SK-N-SH (cell line): Measurements from ENCODE around the gene AK4. TPM values are rescaled to one million over a fixed set of nuclear protein-coding genes. Genes with fewer than 3 reads are reported as not detected.
A peak's percentile ranks its signal among the peaks of the same experiment; 100 is the strongest.

Experiments used
- CTCF ChIA-PET: fragments of 300-600, 350-600 bp; formaldehyde crosslinking; extraction: SDS; loops from one replicate; lab custom pipeline; 2021; lab: Yijun Ruan, JAX
- POLR2A ChIA-PET: fragments of 350-600 bp; sonication (Branson Sonifier 250); formaldehyde crosslinking; extraction: SDS; loops from one replicate; lab custom pipeline; 2020; ENCODE audit warnings: antibody characterized with exemption, inconsistent platforms; lab: Yijun Ruan, JAX
- DNase-seq: peaks from one replicate; pipeline ENCODE4 v3.0.0; 2012
- H2AFZ ChIP-seq: fragments of 200-600 bp; sonication (generic); 2 replicates; pipeline ENCODE4 v1.8.1; 2016; ENCODE audit warnings: antibody characterized with exemption, mild to moderate bottlenecking, low read depth
- H3F3A ChIP-seq: fragments of 200-600 bp; sonication (generic); replicated peaks from 2 replicates; pipeline ENCODE3; 2016; ENCODE audit warnings: antibody characterized with exemption, mild to moderate bottlenecking; ENCODE audit not compliant: insufficient read depth
- H3K27ac ChIP-seq, 2 experiments: fragments of 200-500 bp in 1 of 2; fragments of 200-600 bp in 1 of 2; sonication (Bioruptor generic) in 1 of 2; sonication (generic), shearing (Covaris generic) in 1 of 2; 2 replicates each; pipeline versions ENCODE4 v1.5.1 to v1.6.1; 2014 to 2016; ENCODE audit warnings: low read depth in 2 of 2, inconsistent platforms in 1 of 2, low read length in 1 of 2, mild to moderate bottlenecking in 1 of 2, mixed read lengths in 1 of 2
- H3K27me3 ChIP-seq: fragments of 200-600 bp; sonication (generic), shearing (Covaris generic); 2 replicates; pipeline ENCODE4 v1.6.1; 2016; ENCODE audit warnings: mixed run types; ENCODE audit not compliant: insufficient read depth
- H3K36me3 ChIP-seq, 2 experiments: fragments of 200-500 bp in 1 of 2; fragments of 200-600 bp in 1 of 2; sonication (Bioruptor generic) in 1 of 2; sonication (generic) in 1 of 2; replicated peaks in 1 of 2; 2 replicates each; pipeline versions ENCODE3 to v1.5.1; 2014 to 2016; ENCODE audit warnings: low read length in 1 of 2, mild to moderate bottlenecking in 1 of 2; ENCODE audit not compliant: insufficient read depth in 2 of 2, control insufficient read depth in 1 of 2
- H3K4me1 ChIP-seq, 2 experiments: fragments of 200-500 bp in 1 of 2; fragments of 200-600 bp in 1 of 2; sonication (Bioruptor generic) in 1 of 2; sonication (generic), shearing (Covaris generic) in 1 of 2; 2 replicates each; pipeline versions ENCODE4 v1.5.1 to v1.6.1; 2014 to 2016; ENCODE audit warnings: low read depth in 1 of 2, low read length in 1 of 2, mixed run types in 1 of 2; ENCODE audit not compliant: insufficient read depth in 2 of 2, control insufficient read depth in 1 of 2
- H3K4me2 ChIP-seq: fragments of 200-600 bp; sonication (generic), shearing (Covaris generic); 2 replicates; pipeline ENCODE4 v1.6.1; 2017; ENCODE audit warnings: mixed run types
- H3K4me3 ChIP-seq, 2 experiments: fragments of 200-500 bp in 1 of 2; fragments of 200-600 bp in 1 of 2; sonication (Bioruptor generic) in 1 of 2; sonication (generic), shearing (Covaris generic) in 1 of 2; 2 replicates each; pipeline versions ENCODE4 v1.5.1 to v1.8.1; 2014 to 2016; ENCODE audit warnings: low read depth in 2 of 2, inconsistent platforms in 1 of 2, low read length in 1 of 2, mild to moderate bottlenecking in 1 of 2, mixed read lengths in 1 of 2, moderate library complexity in 1 of 2
- H3K79me2 ChIP-seq: fragments of 200-600 bp; sonication (generic); 2 replicates; pipeline ENCODE4 v1.8.1; 2017; ENCODE audit warnings: mild to moderate bottlenecking; ENCODE audit not compliant: insufficient read depth
- H3K9ac ChIP-seq: fragments of 200-600 bp; sonication (generic); 2 replicates; pipeline ENCODE4 v1.6.1; 2017; ENCODE audit warnings: mixed run types
- H3K9me2 ChIP-seq: fragments of 200-600 bp; sonication (generic); 2 replicates; pipeline ENCODE4 v1.6.1; 2017; ENCODE audit warnings: mixed run types
- H3K9me3 ChIP-seq: fragments of 200-600 bp; sonication (generic); 2 replicates; pipeline ENCODE4 v1.6.1; 2017; ENCODE audit warnings: mixed run types, mild to moderate bottlenecking, moderate library complexity
- H4K20me1 ChIP-seq: fragments of 200-600 bp; sonication (generic); 2 replicates; pipeline ENCODE4 v1.6.1; 2017; ENCODE audit warnings: mild to moderate bottlenecking, mixed run types; ENCODE audit not compliant: insufficient read depth
- CTCF ChIP-seq: fragments of 200-600 bp; sonication (generic); IDR thresholded peaks from 2 replicates; pipeline ENCODE4 v1.6.1; 2017; ENCODE audit warnings: antibody characterized with exemption, mild to moderate bottlenecking, moderate library complexity
- EP300 ChIP-seq, 2 experiments: IDR thresholded peaks; 2 replicates each; pipeline versions ENCODE4 v1.4.0 to v1.6.1; 2012; ENCODE audit warnings: borderline replicate concordance in 1 of 2, low read depth in 1 of 2, low read length in 1 of 2
- EZH2phosphoT487 ChIP-seq: fragments of 200-600 bp; sonication (generic); IDR thresholded peaks from 2 replicates; pipeline ENCODE4 v1.6.1; 2017; ENCODE audit warnings: low read depth, mixed run types, mild to moderate bottlenecking, antibody characterized with exemption, moderate library complexity, borderline replicate concordance
- FOSL2 ChIP-seq: IDR thresholded peaks from 2 replicates; pipeline ENCODE4 v1.4.0; 2012; ENCODE audit warnings: low read depth, mild to moderate bottlenecking, moderate library complexity, borderline replicate concordance
- FOXJ3 ChIP-seq: sonication (generic); formaldehyde crosslinking; IDR thresholded peaks from 2 replicates; pipeline ENCODE4 v1.5.1; 2020; ENCODE audit warnings: mild to moderate bottlenecking, missing genetic modification reagents
- FOXM1 ChIP-seq: IDR thresholded peaks from 2 replicates; pipeline ENCODE4 v1.4.0; 2012; ENCODE audit warnings: low read depth, mild to moderate bottlenecking
- GATA2 ChIP-seq: sonication (generic); formaldehyde crosslinking; IDR thresholded peaks from 2 replicates; pipeline ENCODE4 v1.5.0; 2020; ENCODE audit warnings: mild to moderate bottlenecking, missing genetic modification reagents
- JUND ChIP-seq: IDR thresholded peaks from 2 replicates; pipeline ENCODE4 v1.4.0; 2012
- MEF2A ChIP-seq: IDR thresholded peaks from 2 replicates; pipeline ENCODE4 v1.4.0; 2012; ENCODE audit warnings: low read depth, borderline replicate concordance
- MXI1 ChIP-seq: IDR thresholded peaks from 2 replicates; pipeline ENCODE4 v1.6.1; 2012; ENCODE audit warnings: mild to moderate bottlenecking, low read depth, low read length, improper control_type of control experiment
- NFIC ChIP-seq: IDR thresholded peaks from 2 replicates; pipeline ENCODE4 v1.4.0; 2012; ENCODE audit warnings: borderline replicate concordance
- RAD21 ChIP-seq: IDR thresholded peaks from 2 replicates; pipeline ENCODE4 v1.6.1; 2012; ENCODE audit warnings: mild to moderate bottlenecking, low read length
- RFX5 ChIP-seq: IDR thresholded peaks from 2 replicates; pipeline ENCODE4 v1.6.1; 2012; ENCODE audit warnings: mild to moderate bottlenecking, improper control_type of control experiment, low read length
- RXRA ChIP-seq: IDR thresholded peaks from 2 replicates; pipeline ENCODE4 v1.4.0; 2012; ENCODE audit warnings: low read depth, mild to moderate bottlenecking, borderline replicate concordance
- SIN3A ChIP-seq: IDR thresholded peaks from 2 replicates; pipeline ENCODE4 v1.6.1; 2012; ENCODE audit warnings: low read depth, mild to moderate bottlenecking, low read length, moderate library complexity, borderline replicate concordance
- TAF1 ChIP-seq: IDR thresholded peaks from 2 replicates; pipeline ENCODE4 v1.6.1; 2012; ENCODE audit warnings: low read depth, mild to moderate bottlenecking, low read length, moderate library complexity, borderline replicate concordance
- TCF12 ChIP-seq: IDR thresholded peaks from 2 replicates; pipeline ENCODE4 v1.4.0; 2012
- TEAD4 ChIP-seq: IDR thresholded peaks from 2 replicates; pipeline ENCODE4 v1.4.0; 2012; ENCODE audit warnings: mild to moderate bottlenecking, borderline replicate concordance; ENCODE audit not compliant: insufficient read depth
- YY1 ChIP-seq: IDR thresholded peaks from 2 replicates; pipeline ENCODE4 v1.4.0; 2012; ENCODE audit warnings: low read depth, mild to moderate bottlenecking
- ZBTB33 ChIP-seq: IDR thresholded peaks from 2 replicates; pipeline ENCODE4 v1.4.0; 2012; ENCODE audit warnings: low read depth, borderline replicate concordance
- WGBS: methylation state at CpG from one replicate; pipeline ENCODE4 v1.1.6; 2017; ENCODE audit warnings: low lambda C conversion rate; 5-methylcytosine and 5-hydroxymethylcytosine counted together
- polyA plus RNA-seq, 3 experiments: library from polyadenylated mRNA; depleted of rRNA; stranded (reverse); fragments of >200 nt; gene quantifications; 2 replicates each; pipeline ENCODE4 v1.2.3, GENCODE V29; 2012
- TF ChIP-seq, protein P1 (sequence below): fragments of 150-350 bp; IDR thresholded peaks from 2 replicates; pipeline ENCODE4 v1.6.1; 2016; ENCODE audit warnings: mild to moderate bottlenecking, low read depth, low read length

AK4 gene
- polyA plus RNA-seq, 1 of the 3 experiments (the other 2 are of a cell fraction) = 6.4 TPM

DNA sequence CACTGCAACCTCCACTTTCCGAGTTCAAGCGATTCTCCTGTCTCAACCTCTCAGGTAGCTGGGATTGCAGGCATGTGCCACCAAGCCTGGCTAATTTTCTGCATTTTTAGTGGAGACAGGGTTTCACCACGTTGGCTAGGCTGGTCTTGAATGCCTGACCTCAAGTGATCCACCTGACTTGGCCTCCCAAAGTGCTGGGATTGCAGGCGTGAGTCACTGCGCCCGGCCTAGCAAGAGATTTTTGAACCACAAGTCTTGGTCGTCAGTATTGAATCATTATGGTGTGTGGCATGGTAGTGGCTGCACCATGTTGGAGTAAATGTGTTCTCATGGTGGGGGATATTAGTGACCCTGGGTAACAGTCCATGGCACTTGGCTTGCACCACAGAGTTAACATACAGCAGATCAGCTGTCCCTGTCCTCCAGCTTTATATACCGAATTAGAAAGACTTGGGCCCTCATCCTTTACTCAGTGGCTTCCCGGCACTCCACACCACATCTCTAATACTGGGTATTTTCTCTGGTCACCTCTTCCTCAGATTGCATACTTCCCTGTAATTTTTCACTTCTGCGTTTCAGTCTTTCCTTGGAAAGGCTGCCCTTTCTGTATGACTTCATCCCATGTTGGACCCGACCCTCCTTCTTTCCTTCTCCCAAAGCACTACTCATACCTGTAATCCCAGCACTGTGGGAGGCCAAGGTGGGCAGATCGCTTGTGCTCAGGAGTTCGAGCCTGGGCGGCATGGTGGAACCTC is 25.1 kb downstream of the AK4 start:
- no peaks in the 10 kb centered on the region for H4K20me1 ChIP-seq
- H3K9ac ChIP-seq = no peak overlapping the region
- no peaks in the 10 kb centered on the region for H3K9me3 ChIP-seq
- H3K27ac ChIP-seq = no peak overlapping the region
- H2AFZ ChIP-seq = no peak overlapping the region
- 90% methylated on average over 14 of the region's 14 CpGs for WGBS
- no peaks in the 10 kb centered on the region for H3K79me2 ChIP-seq
- ChIA-PET POLR2A (no interaction called here), CTCF (interaction anchor here (0.8 to 1.5 kb wide), 2 partner anchors 23 to 36 kb away, joined by 3 to 4 read pairs; no protein-coding TSS in a partner anchor)
- H3K4me2 ChIP-seq = no peak overlapping the region
- no peaks in the 10 kb centered on the region for H3K9me2 ChIP-seq
- H3K4me1 ChIP-seq = peaks cover 6 to 16% of the 10 kb centered on the region in 2 experiments; a peak in 2 of 4 replicates
- H3K4me3 ChIP-seq = no peak overlapping the region
- DNase-seq = no peak
- no peaks in the 10 kb centered on the region for H3K27me3 ChIP-seq
- TF ChIP-seq RAD21 = no peak
- no peak for TF ChIP-seq ZBTB33
- TF ChIP-seq RFX5 = no peak
- no peak for TF ChIP-seq MEF2A
- no peaks in the 10 kb centered on the region for H3K36me3 ChIP-seq
- H3F3A ChIP-seq = peaks cover 18% of the 10 kb centered on the region

DNA sequence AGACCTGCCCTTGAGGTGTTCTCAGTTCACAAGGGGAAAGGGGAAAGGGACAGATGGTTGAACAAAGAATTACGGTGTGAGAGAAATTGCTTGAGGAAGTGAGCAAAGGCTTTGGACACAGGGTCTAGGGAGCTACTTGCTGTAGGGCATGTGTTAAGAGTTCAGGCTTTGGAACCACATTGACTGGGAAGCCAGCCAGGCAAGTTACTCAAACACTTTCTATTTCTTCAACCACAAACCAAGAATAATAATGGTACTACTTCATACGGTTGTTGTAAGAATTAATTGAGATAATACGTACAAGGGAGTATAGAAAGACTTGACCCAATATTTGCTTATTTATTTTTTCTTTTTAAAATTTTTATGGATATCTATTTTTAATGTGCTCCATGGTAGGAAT is 26.6 kb downstream of the AK4 start:
- peaks cover 18% of the 10 kb centered on the region for H3F3A ChIP-seq
- DNase-seq = no peak
- H3K9ac ChIP-seq = no peak overlapping the region
- H3K9me2 ChIP-seq = no peaks in the 10 kb centered on the region
- 35% methylated on average over 3 of the region's 3 CpGs for WGBS
- H3K4me1 ChIP-seq = peaks cover 6 to 18% of the 10 kb centered on the region in 2 experiments; a peak in 2 of 4 replicates
- H3K27me3 ChIP-seq = no peaks in the 10 kb centered on the region
- no peaks in the 10 kb centered on the region for H3K36me3 ChIP-seq
- CTCF ChIA-PET = interaction anchor here (1.3 kb wide), 1 partner anchor 35 kb away, joined by 4 read pairs; no protein-coding TSS in a partner anchor
- H3K27ac ChIP-seq = peak overlapping the region in 1 of 2 experiments; percentile 24; a peak in 1 of 4 replicates
- H3K79me2 ChIP-seq = no peaks in the 10 kb centered on the region
- no peaks in the 10 kb centered on the region for H3K9me3 ChIP-seq
- no peaks in the 10 kb centered on the region for H4K20me1 ChIP-seq
- POLR2A ChIA-PET = no interaction called here
- H3K4me3 ChIP-seq = no peak overlapping the region
- no peak overlapping the region for H2AFZ ChIP-seq
- no peak overlapping the region for H3K4me2 ChIP-seq
- TF ChIP-seq RFX5 (no peak), EZH2phosphoT487 (no peak), FOXM1 (no peak), TAF1 (no peak), GATA2 (CRISPR knock-in tag) (no peak), FOXJ3 (no peak), RAD21 (no peak), FOSL2 (no peak), TEAD4 (0 out of 2 replicates have a peak, but pooled peaks have one; percentile 40), JUND (no peak), EP300 (IDR thresholded peaks at IDR 0.05; ENCODE audit: borderline replicate concordance in 1 of 2, low read depth in 1 of 2, low read length in 1 of 2) (no peak), YY1 (no peak), NFIC (peak; percentile 81), MXI1 (no peak), CTCF (no peak), TCF12 (peak; percentile 50; the same call in 1 of the 2 replicates), SIN3A (no peak), RXRA (0 out of 2 replicates have a peak, but pooled peaks have one; percentile 46)
- TF ChIP-seq, protein P1, sequence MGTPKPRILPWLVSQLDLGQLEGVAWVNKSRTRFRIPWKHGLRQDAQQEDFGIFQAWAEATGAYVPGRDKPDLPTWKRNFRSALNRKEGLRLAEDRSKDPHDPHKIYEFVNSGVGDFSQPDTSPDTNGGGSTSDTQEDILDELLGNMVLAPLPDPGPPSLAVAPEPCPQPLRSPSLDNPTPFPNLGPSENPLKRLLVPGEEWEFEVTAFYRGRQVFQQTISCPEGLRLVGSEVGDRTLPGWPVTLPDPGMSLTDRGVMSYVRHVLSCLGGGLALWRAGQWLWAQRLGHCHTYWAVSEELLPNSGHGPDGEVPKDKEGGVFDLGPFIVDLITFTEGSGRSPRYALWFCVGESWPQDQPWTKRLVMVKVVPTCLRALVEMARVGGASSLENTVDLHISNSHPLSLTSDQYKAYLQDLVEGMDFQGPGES = no peak
